ENCODE results near the gene CENPT.
A peak's percentile ranks its signal among the peaks of the same experiment; 100 is the strongest.

Gene CENPT

DNA sequence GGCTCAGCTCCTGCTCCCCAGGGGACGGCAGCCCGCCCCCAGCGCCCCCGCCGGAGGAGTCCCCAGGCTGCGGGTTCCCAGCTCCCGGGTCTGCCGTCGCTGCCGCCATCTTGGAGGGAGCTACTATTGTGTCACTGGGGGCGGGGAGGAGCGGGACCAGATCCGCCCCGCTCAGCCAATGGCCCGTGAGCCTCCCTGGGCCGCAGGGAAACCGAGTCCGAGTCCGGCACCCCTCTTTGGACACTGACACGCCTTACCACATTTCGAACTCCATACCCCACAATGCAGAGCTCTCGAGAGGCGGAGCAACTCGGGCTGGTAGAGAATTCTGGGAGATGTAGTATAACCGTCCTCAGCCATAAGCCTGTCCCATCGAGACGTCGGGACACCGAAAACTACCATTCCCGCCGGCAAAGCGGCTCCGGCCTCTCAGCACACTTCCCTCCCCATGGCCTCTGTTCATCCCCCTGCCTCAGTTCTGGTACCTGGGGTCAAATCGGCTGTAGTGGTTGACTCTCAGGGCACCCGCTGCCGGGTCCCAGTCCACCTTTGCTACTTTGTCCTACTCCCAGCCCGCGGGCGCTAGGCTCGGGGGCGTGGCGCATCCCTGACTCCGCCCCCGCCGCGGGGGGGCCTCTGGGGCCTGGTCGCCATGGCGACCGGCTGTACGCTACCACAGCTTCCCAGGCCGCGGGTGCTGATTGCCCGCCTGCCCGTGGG, 40.9 kb downstream of the CENPT start, which contains the start of the genes RANBP10 and TSNAXIP1:
Gene RANBP10 (minus strand): TSS at position 133 of the 720 bp plus-strand sequence. CDS start 24 bp downstream, at position 109.
Gene TSNAXIP1 (plus strand): TSS at position 462 of the 720 bp plus-strand sequence. CDS start 261 bp downstream, outside the sequence.
- peak; percentile 94 for DNase-seq (ENCODE audit: low spot score)
- no peak for TF ChIP-seq CTCF (IDR thresholded peaks at IDR 0.05; ENCODE audit: extremely low read depth, missing control alignments)

GRCh38 chr16:67805718-67806427, 41.6 kb downstream of the CENPT start:
- TF ChIP-seq CTCF (IDR thresholded peaks at IDR 0.05; ENCODE audit: extremely low read depth, missing control alignments), result no peak
- DNase-seq (ENCODE audit: low spot score), result no peak

- DNase-seq (ENCODE audit: low spot score), result no peak
- no peak for TF ChIP-seq CTCF (IDR thresholded peaks at IDR 0.05; ENCODE audit: extremely low read depth, missing control alignments)
Measured at GRCh38 chr16:67804853-67805542, 42.5 kb downstream of the CENPT start.

DNA sequence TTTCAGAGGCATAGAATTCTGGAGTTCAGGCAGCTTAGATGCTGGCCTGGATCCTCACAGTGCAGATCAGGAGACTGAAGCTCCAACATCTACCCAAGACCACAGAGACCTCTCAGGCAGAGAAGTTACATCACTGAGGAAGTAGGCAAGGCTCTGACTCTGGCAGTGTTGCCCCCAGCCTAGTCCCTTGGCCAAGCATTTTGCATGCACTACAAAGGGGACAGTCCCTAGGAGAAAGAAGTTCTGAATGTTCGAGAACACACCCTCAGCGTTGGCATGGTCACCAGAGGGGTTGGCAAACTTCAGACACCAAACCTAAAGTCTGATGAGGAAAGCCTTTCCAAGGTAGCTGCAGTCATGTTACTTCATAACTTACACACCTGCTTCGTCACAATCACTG, 43.6 kb downstream of the CENPT start:
- TF ChIP-seq CTCF (IDR thresholded peaks at IDR 0.05; ENCODE audit: extremely low read depth, missing control alignments), result no peak
- peak; percentile 32 for DNase-seq (ENCODE audit: low spot score)

- DNase-seq (ENCODE audit: low spot score), result no peak
- TF ChIP-seq CTCF (IDR thresholded peaks at IDR 0.05; ENCODE audit: extremely low read depth, missing control alignments), result no peak
Measured at GRCh38 chr16:67801883-67802282, 45.6 kb downstream of the CENPT start.

- DNase-seq (ENCODE audit: low spot score), result no peak
- no peak for TF ChIP-seq CTCF (IDR thresholded peaks at IDR 0.05; ENCODE audit: extremely low read depth, missing control alignments)
Measured at GRCh38 chr16:67801241-67801640, 46.3 kb downstream of the CENPT start.

All from GM20000 (cell line).